IMR-90 (cell line): Measurements from ENCODE around the gene FGF9. TPM values are rescaled to one million over a fixed set of nuclear protein-coding genes. Genes with fewer than 3 reads are reported as not detected.

Experiments
- ATAC-seq: fragments of 200-7000 bp; cut with Tn5 transposase; 2 replicates; pipeline ENCODE4 v1.9.1; 2020; ENCODE audit warnings: low read depth, mild to moderate bottlenecking, moderate library complexity
- BruUV-seq: library from RNA; stranded (reverse); fragments of 400-500 nt; replicated peaks from 2 replicates; lab custom pipeline; 2021; lab: Mats Ljungman, UMichigan
- CTCF ChIA-PET: fragments of 300-600 bp; formaldehyde crosslinking; extraction: SDS; loops from one replicate; lab custom pipeline; 2021; ENCODE audit warnings: antibody characterized with exemption; lab: Yijun Ruan, JAX
- POLR2A ChIA-PET: fragments of 300-600 bp; sonication (Branson Sonifier 250); formaldehyde crosslinking; loops from one replicate; lab custom pipeline; 2022; ENCODE audit warnings: antibody characterized with exemption; ENCODE audit not compliant: unreplicated experiment; lab: Charles Lee
- DNase-seq: peaks from one replicate; pipeline ENCODE4 v3.0.0; 2013
- H2AFZ ChIP-seq: replicated peaks from 2 replicates; pipeline ENCODE3; 2013; ENCODE audit warnings: low read length, mild to moderate bottlenecking; ENCODE audit not compliant: poor library complexity
- H2AK5ac ChIP-seq: 2 replicates; pipeline ENCODE4 v1.6.1; 2013; ENCODE audit warnings: low read depth, low read length, inconsistent platforms
- H2AK9ac ChIP-seq: replicated peaks from 2 replicates; pipeline ENCODE3; 2013; ENCODE audit warnings: mild to moderate bottlenecking, low read depth, low read length, moderate library complexity; ENCODE audit not compliant: poor library complexity
- H2BK120ac ChIP-seq: 2 replicates; pipeline ENCODE4 v1.6.1; 2013; ENCODE audit warnings: low read depth, low read length, inconsistent platforms
- H2BK15ac ChIP-seq: 3 replicates; pipeline ENCODE4 v1.6.1; 2013; ENCODE audit warnings: low read depth, low read length, inconsistent platforms
- H2BK20ac ChIP-seq: 2 replicates; pipeline ENCODE4 v1.6.1; 2013; ENCODE audit warnings: low read depth, mild to moderate bottlenecking, inconsistent platforms, low read length, moderate library complexity
- H2BK5ac ChIP-seq: 2 replicates; pipeline ENCODE4 v1.6.1; 2013; ENCODE audit warnings: mild to moderate bottlenecking, low read depth, low read length, inconsistent platforms; ENCODE audit not compliant: poor library complexity, severe bottlenecking
- H3K14ac ChIP-seq: replicated peaks from 2 replicates; pipeline ENCODE4 v1.6.1; 2013; ENCODE audit warnings: low read depth, low read length, inconsistent platforms
- H3K18ac ChIP-seq: 2 replicates; pipeline ENCODE4 v1.6.1; 2013; ENCODE audit warnings: low read depth, low read length, control low read depth
- H3K23ac ChIP-seq: 2 replicates; pipeline ENCODE4 v1.6.1; 2013; ENCODE audit warnings: low read depth, low read length, inconsistent platforms
- H3K27ac ChIP-seq: 2 replicates; pipeline ENCODE4 v1.5.1; 2013; ENCODE audit warnings: mild to moderate bottlenecking, control low read depth, low read length; ENCODE audit not compliant: insufficient read depth
- H3K27me3 ChIP-seq: 2 replicates; pipeline ENCODE4 v1.6.1; 2013; ENCODE audit warnings: low read length; ENCODE audit not compliant: control insufficient read depth, insufficient read depth
- H3K36me3 ChIP-seq: 2 replicates; pipeline ENCODE4 v1.6.1; 2013; ENCODE audit warnings: low read length, mixed read lengths; ENCODE audit not compliant: control insufficient read depth, insufficient read depth
- H3K4ac ChIP-seq: 2 replicates; pipeline ENCODE4 v1.6.1; 2013; ENCODE audit warnings: low read depth, low read length, inconsistent platforms
- H3K4me1 ChIP-seq: 2 replicates; pipeline ENCODE4 v1.6.1; 2013; ENCODE audit warnings: low read length, mixed read lengths; ENCODE audit not compliant: control insufficient read depth, insufficient read depth
- H3K4me2 ChIP-seq: 2 replicates; pipeline ENCODE4 v1.6.1; 2013; ENCODE audit warnings: low read depth, mild to moderate bottlenecking, control low read depth, low read length, moderate library complexity
- H3K4me3 ChIP-seq: 2 replicates; pipeline ENCODE4 v1.5.1; 2013; ENCODE audit warnings: low read depth, mild to moderate bottlenecking, control low read depth, low read length, moderate library complexity; ENCODE audit not compliant: insufficient read depth
- H3K56ac ChIP-seq: 2 replicates; pipeline ENCODE4 v1.6.1; 2013; ENCODE audit warnings: low read length, inconsistent platforms; ENCODE audit not compliant: insufficient read depth; ENCODE audit errors: extremely low read depth
- H3K79me1 ChIP-seq, 2 experiments: 2 replicates each; pipeline ENCODE4 v1.6.1; 2013; ENCODE audit warnings: low read length in 2 of 2, inconsistent platforms in 1 of 2, low read depth in 1 of 2
- H3K9ac ChIP-seq: 2 replicates; pipeline ENCODE4 v1.6.1; 2013; ENCODE audit warnings: low read depth, low read length, control low read depth
- H3K9me1 ChIP-seq: 2 replicates; pipeline ENCODE4 v1.6.1; 2013; ENCODE audit warnings: low read length, inconsistent platforms; ENCODE audit not compliant: insufficient read depth
- H3K9me3 ChIP-seq: 2 replicates; pipeline ENCODE4 v1.6.1; 2013; ENCODE audit warnings: low read length; ENCODE audit not compliant: control insufficient read depth, insufficient read depth
- H4K20me1 ChIP-seq: 2 replicates; pipeline ENCODE4 v1.6.1; 2013; ENCODE audit warnings: low read length, inconsistent platforms; ENCODE audit not compliant: insufficient read depth
- H4K5ac ChIP-seq: 2 replicates; pipeline ENCODE4 v1.6.1; 2013; ENCODE audit warnings: mild to moderate bottlenecking, low read depth, low read length, control low read depth
- H4K8ac ChIP-seq, 2 experiments: 2 replicates each; pipeline ENCODE4 v1.6.1; 2013; ENCODE audit warnings: low read depth in 2 of 2, low read length in 2 of 2, control low read depth in 1 of 2, inconsistent platforms in 1 of 2
- H4K91ac ChIP-seq: 2 replicates; pipeline ENCODE4 v1.6.1; 2013; ENCODE audit warnings: low read depth, low read length, inconsistent platforms; ENCODE audit not compliant: insufficient read depth
- CEBPB ChIP-seq: IDR thresholded peaks from 2 replicates; pipeline ENCODE4 v1.6.1; 2012; ENCODE audit warnings: low read depth, low read length, improper control_type of control experiment
- CHD1 ChIP-seq: IDR thresholded peaks from 2 replicates; pipeline ENCODE4 v1.6.1; 2012; ENCODE audit warnings: low read depth, low read length, improper control_type of control experiment
- FOS ChIP-seq: fragments of 150-350 bp; IDR thresholded peaks from 2 replicates; pipeline ENCODE4 v1.6.1; 2016; ENCODE audit warnings: low read depth, low read length
- MAFK ChIP-seq: IDR thresholded peaks from 2 replicates; pipeline ENCODE4 v1.6.1; 2012; ENCODE audit warnings: low read depth, low read length, improper control_type of control experiment
- MAZ ChIP-seq: IDR thresholded peaks from 2 replicates; pipeline ENCODE4 v1.6.1; 2012; ENCODE audit warnings: low read depth, mild to moderate bottlenecking, low read length, improper control_type of control experiment, moderate library complexity, borderline replicate concordance
- MXI1 ChIP-seq: IDR thresholded peaks from 2 replicates; pipeline ENCODE4 v1.6.1; 2012; ENCODE audit warnings: low read depth, mild to moderate bottlenecking, low read length, moderate library complexity, borderline replicate concordance
- NFE2L2 ChIP-seq: fragments of 150-350 bp; IDR thresholded peaks from 2 replicates; pipeline ENCODE4 v1.6.1; 2016; ENCODE audit warnings: low read depth, mild to moderate bottlenecking, low read length
- POLR2A ChIP-seq: IDR thresholded peaks from 2 replicates; pipeline ENCODE4 v1.6.1; 2012; ENCODE audit warnings: mild to moderate bottlenecking, low read depth, low read length
- RAD21 ChIP-seq: IDR thresholded peaks from 2 replicates; pipeline ENCODE4 v1.6.1; 2012; ENCODE audit warnings: low read length, improper control_type of control experiment
- RCOR1 ChIP-seq: IDR thresholded peaks from 2 replicates; pipeline ENCODE4 v1.6.1; 2012; ENCODE audit warnings: mild to moderate bottlenecking, low read length, improper control_type of control experiment; ENCODE audit not compliant: insufficient replicate concordance
- RFX5 ChIP-seq: IDR thresholded peaks from 2 replicates; pipeline ENCODE4 v1.8.0; 2012; ENCODE audit warnings: low read depth, mild to moderate bottlenecking, low read length, moderate library complexity
- SMC3 ChIP-seq: fragments of 150-350 bp; IDR thresholded peaks from 2 replicates; pipeline ENCODE4 v1.6.1; 2016; ENCODE audit warnings: low read depth, mild to moderate bottlenecking, antibody characterized with exemption, low read length, moderate library complexity
- WGBS, 2 experiments: methylation state at CpG; one replicate each; pipeline versions ENCODE4 v1.1.5 to v1.1.7; 2013; ENCODE audit warnings: missing lambda C conversion rate in 2 of 2; ENCODE audit not compliant: insufficient read length in 1 of 2; ENCODE audit errors: extremely low coverage in 2 of 2; 5-methylcytosine and 5-hydroxymethylcytosine counted together
- dilution Hi-C: fragments of 300-500 bp; cut with HindIII; formaldehyde crosslinking; loops from one replicate; pipeline ENCODE4 v1.14.3; 2018; ENCODE audit warnings: low sequenced_read_pairs; ENCODE audit not compliant: unreplicated experiment
- in situ Hi-C: fragments of 300-500 bp; cut with MboI; formaldehyde crosslinking; loops from 3 replicates; pipeline ENCODE4 v1.14.3; 2019; ENCODE audit warnings: low sequenced_read_pairs, inconsistent platforms, mixed read lengths
- intact Hi-C: fragments of 100-400 bp; cut with micrococcal nuclease; formaldehyde crosslinking; loops from 2 replicates; pipeline ENCODE4 v1.10.0; 2022
- polyA plus RNA-seq, 3 experiments: library from polyadenylated mRNA; depleted of rRNA; stranded (reverse); fragments of >200 nt; gene quantifications; 2 replicates each; pipeline ENCODE4 v1.2.3, GENCODE V29; 2012; ENCODE audit warnings: low replicate concordance in 1 of 3
- total RNA-seq: library from RNA; depleted of rRNA; stranded (reverse); fragments of >200 nt; gene quantifications from 2 replicates; pipeline ENCODE4 v1.2.3, GENCODE V29; 2012
- TF ChIP-seq, protein P1 (sequence below): fragments of 150-350 bp; IDR thresholded peaks from 2 replicates; pipeline ENCODE4 v1.6.1; 2016; ENCODE audit warnings: low read depth, mild to moderate bottlenecking, low read length, moderate library complexity, borderline replicate concordance
- TF ChIP-seq, protein P2 (sequence below): fragments of 150-350 bp; IDR thresholded peaks from 2 replicates; pipeline ENCODE4 v1.6.1; 2017; ENCODE audit warnings: mild to moderate bottlenecking, antibody characterized with exemption, low read length, low read depth
- TF ChIP-seq, protein P3 (sequence below): conservative IDR thresholded peaks from 2 replicates; pipeline ENCODE4 v1.5.1; 2012; ENCODE audit warnings: mild to moderate bottlenecking, low read depth, low read length, improper control_type of control experiment

Gene FGF9
- total and polyA plus RNA-seq, 2 of the 4 experiments (the other 2 are of a cell fraction) = under 0.01 to 0.05 TPM

DNA sequence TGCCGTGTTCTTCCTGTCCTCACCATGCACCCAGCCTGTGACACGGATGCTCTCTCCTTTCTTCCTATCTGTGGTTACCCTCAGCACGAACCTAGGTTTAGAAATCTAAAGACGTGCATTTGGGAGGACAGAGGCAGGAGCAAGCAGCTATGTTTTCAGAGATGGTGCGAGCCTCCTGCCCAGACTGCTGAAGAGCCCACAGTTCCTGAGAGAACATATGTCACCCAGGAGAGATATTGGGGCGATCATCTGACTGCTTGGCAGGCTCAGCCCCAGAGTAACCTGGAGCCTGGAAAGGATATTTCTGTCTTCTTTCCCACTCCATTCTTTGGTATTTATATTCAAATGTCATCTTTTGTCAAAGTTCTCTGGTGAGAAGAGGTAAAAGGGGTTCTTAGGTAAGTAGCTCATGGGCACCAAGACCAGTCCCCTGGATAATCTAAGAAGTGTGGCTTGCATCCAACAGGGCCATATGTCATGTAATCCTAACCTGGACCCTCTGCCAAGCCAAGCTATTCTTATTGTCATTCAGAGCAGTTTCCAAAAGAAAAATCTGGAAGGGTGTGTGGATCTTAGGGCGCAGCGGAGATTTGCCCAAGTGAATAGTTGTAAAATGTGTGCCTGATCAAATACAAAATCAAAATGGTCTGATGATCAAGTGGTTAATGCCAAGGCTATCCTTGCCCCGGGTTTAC lies 59.5 kb downstream of the FGF9 start:
- no peaks in the 10 kb centered on the region for H3K36me3 ChIP-seq
- 72% methylated on average over 5 of the region's 9 CpGs; no CpG with 5 or more reads in 1 of the 2 experiments for WGBS, 2 experiments
- CTCF ChIA-PET = no interaction called here

More for the DNA sequence above, 59.5 kb downstream of the FGF9 start:
- H3K4me2 ChIP-seq = no peak overlapping the region
- no peak overlapping the region for H2BK120ac ChIP-seq
- H2AK5ac ChIP-seq = no peak overlapping the region
- intact Hi-C loops (no loop called here), in situ Hi-C loops (no loop called here), dilution Hi-C loops (no loop called here)
- DNase-seq (no peak), ATAC-seq (no peak)
- no peak overlapping the region for H3K56ac ChIP-seq
- H2BK15ac ChIP-seq = no peak overlapping the region
- no peak overlapping the region for H2BK20ac ChIP-seq
- no peaks in the 10 kb centered on the region for H3K4me1 ChIP-seq
- POLR2A ChIA-PET = no interaction called here
- H3K9me3 ChIP-seq = peaks cover 2% of the 10 kb centered on the region
- H3K4me3 ChIP-seq = no peak overlapping the region
- no TSS peak for BruUV-seq
- no peak overlapping the region for H4K8ac ChIP-seq
- no peak overlapping the region for H3K9ac ChIP-seq
- H3K4ac ChIP-seq = no peak overlapping the region
- H2AFZ ChIP-seq = no peak overlapping the region
- peaks cover 10% of the 10 kb centered on the region for H3K27me3 ChIP-seq
- H3K14ac ChIP-seq = no peak overlapping the region
- H3K79me1 ChIP-seq = no peaks in the 10 kb centered on the region
- H3K23ac ChIP-seq = no peak overlapping the region
- H2AK9ac ChIP-seq = no peak overlapping the region
- no peaks in the 10 kb centered on the region for H3K9me1 ChIP-seq
- no peak overlapping the region for H3K27ac ChIP-seq
- H4K5ac ChIP-seq = no peak overlapping the region
- H3K18ac ChIP-seq = no peak overlapping the region
- no peaks in the 10 kb centered on the region for H4K20me1 ChIP-seq
- TF ChIP-seq, protein P1, sequence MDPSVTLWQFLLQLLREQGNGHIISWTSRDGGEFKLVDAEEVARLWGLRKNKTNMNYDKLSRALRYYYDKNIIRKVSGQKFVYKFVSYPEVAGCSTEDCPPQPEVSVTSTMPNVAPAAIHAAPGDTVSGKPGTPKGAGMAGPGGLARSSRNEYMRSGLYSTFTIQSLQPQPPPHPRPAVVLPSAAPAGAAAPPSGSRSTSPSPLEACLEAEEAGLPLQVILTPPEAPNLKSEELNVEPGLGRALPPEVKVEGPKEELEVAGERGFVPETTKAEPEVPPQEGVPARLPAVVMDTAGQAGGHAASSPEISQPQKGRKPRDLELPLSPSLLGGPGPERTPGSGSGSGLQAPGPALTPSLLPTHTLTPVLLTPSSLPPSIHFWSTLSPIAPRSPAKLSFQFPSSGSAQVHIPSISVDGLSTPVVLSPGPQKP = no peak
- TF ChIP-seq RAD21 (no peak), MAZ (no peak), MAFK (no peak), POLR2A (no peak), SMC3 (no peak), NFE2L2 (no peak), RCOR1 (no peak), CEBPB (no peak), RFX5 (no peak), CHD1 (no peak), MXI1 (no peak), FOS (no peak)
- TF ChIP-seq, protein P2, sequence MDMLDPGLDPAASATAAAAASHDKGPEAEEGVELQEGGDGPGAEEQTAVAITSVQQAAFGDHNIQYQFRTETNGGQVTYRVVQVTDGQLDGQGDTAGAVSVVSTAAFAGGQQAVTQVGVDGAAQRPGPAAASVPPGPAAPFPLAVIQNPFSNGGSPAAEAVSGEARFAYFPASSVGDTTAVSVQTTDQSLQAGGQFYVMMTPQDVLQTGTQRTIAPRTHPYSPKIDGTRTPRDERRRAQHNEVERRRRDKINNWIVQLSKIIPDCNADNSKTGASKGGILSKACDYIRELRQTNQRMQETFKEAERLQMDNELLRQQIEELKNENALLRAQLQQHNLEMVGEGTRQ = no peak
- TF ChIP-seq, protein P3, sequence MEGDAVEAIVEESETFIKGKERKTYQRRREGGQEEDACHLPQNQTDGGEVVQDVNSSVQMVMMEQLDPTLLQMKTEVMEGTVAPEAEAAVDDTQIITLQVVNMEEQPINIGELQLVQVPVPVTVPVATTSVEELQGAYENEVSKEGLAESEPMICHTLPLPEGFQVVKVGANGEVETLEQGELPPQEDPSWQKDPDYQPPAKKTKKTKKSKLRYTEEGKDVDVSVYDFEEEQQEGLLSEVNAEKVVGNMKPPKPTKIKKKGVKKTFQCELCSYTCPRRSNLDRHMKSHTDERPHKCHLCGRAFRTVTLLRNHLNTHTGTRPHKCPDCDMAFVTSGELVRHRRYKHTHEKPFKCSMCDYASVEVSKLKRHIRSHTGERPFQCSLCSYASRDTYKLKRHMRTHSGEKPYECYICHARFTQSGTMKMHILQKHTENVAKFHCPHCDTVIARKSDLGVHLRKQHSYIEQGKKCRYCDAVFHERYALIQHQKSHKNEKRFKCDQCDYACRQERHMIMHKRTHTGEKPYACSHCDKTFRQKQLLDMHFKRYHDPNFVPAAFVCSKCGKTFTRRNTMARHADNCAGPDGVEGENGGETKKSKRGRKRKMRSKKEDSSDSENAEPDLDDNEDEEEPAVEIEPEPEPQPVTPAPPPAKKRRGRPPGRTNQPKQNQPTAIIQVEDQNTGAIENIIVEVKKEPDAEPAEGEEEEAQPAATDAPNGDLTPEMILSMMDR = no peak
- H2BK5ac ChIP-seq = no peak overlapping the region
- H4K91ac ChIP-seq = no peak overlapping the region
